SK-N-MC (cell line): ENCODE data around the gene ENTPD1.

Experiments used
- DNase-seq: peaks from one replicate; pipeline ENCODE4 v3.0.0-alpha.2; 2011; ENCODE audit warnings: low read depth, low spot score
- H3K27ac ChIP-seq: fragments of 200-600 bp; sonication (generic); 2 replicates; pipeline ENCODE4 v1.5.1; 2016; ENCODE audit warnings: mixed run types
- H3K36me3 ChIP-seq: fragments of 200-600 bp; sonication (generic); 2 replicates; pipeline ENCODE4 v1.6.1; 2017; ENCODE audit warnings: antibody characterized with exemption, low read length, mixed read lengths; ENCODE audit not compliant: insufficient read depth
- H3K4me3 ChIP-seq: fragments of 200-600 bp; sonication (generic); 2 replicates; pipeline ENCODE4 v1.5.1; 2016
- H3K9ac ChIP-seq: fragments of 200-600 bp; sonication (generic); 2 replicates; pipeline ENCODE4 v1.8.0; 2017; ENCODE audit warnings: mixed run types, mixed read lengths; ENCODE audit not compliant: insufficient read length
- H3K9me3 ChIP-seq: fragments of 200-600 bp; sonication (generic); 2 replicates; pipeline ENCODE4 v1.6.1; 2017; ENCODE audit warnings: low read depth, mild to moderate bottlenecking, antibody characterized with exemption, low read length, moderate library complexity, mixed read lengths
- EZH2 ChIP-seq: fragments of 200-600 bp; sonication (generic); IDR thresholded peaks from one replicate; pipeline ENCODE4 v1.6.1; 2017; ENCODE audit warnings: antibody characterized with exemption
- FOXP2 ChIP-seq: optimal IDR thresholded peaks from 2 replicates; pipeline ENCODE3; 2011; ENCODE audit warnings: mild to moderate bottlenecking, moderate library complexity; ENCODE audit not compliant: insufficient read depth; ENCODE audit errors: extremely low read length, control extremely low read depth
- POLR2AphosphoS5 ChIP-seq: IDR thresholded peaks from 2 replicates; pipeline ENCODE4 v1.6.1; 2012; ENCODE audit warnings: mild to moderate bottlenecking, low read depth, low read length, borderline replicate concordance

Gene ENTPD1

GRCh38 chr10:95809370-95810197 is 53.6 kb downstream of the ENTPD1 start:
- Histone ChIP-seq H3K9ac (no peak overlapping the region), H3K4me3 (no peak overlapping the region), H3K36me3 (no peaks in the 10 kb centered on the region), H3K9me3 (no peaks in the 10 kb centered on the region), H3K27ac (no peak overlapping the region)
- DNase-seq: no peak
- no peak for TF ChIP-seq EZH2

- H3K4me3 ChIP-seq: no peak overlapping the region
- H3K9ac ChIP-seq: no peak overlapping the region
- no peaks in the 10 kb centered on the region for H3K9me3 ChIP-seq
- TF ChIP-seq FOXP2: no peak
- no peak for TF ChIP-seq POLR2AphosphoS5
- no peak for TF ChIP-seq EZH2
- H3K36me3 ChIP-seq: no peaks in the 10 kb centered on the region
- no peak for DNase-seq
- no peak overlapping the region for H3K27ac ChIP-seq
Measured at GRCh38 chr10:95810198-95810976, 54.4 kb downstream of the ENTPD1 start.

DNA sequence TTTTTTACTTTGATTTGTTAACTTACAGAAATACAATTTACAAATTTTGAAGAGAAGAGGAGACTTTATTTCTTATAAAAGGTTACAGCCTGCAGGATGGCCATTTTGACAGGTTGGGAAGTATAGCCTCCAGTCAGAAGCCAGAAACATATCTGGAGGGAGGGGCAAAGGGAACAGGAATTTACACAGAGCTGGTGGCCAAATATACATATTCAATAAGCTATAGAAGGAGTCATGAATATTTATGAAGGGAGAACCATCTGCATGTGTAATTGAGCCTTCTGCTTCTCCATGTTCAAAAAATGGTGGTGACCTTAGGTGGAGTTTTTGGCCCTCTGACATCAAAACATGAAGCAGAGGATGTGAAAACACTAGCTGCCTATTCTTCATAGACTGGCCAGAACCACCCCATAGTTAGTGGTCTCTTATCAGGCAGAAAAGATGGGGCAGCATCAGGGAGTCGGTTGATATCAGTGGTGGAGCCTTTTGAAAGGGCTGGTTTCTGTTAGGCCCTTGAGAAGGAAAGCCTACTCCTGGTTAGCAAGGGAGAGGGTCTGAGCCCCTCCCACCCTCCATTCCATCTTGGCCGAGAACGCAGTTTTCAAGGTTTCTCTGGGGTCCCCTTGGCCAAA is 57.2 kb downstream of the ENTPD1 start:
- Histone ChIP-seq H3K9me3 (no peaks in the 10 kb centered on the region), H3K27ac (peak overlapping the region; percentile 74; the same call in 1 of the 2 replicates), H3K36me3 (no peaks in the 10 kb centered on the region), H3K9ac (no peak overlapping the region), H3K4me3 (no peak overlapping the region)
- DNase-seq: no peak
- no peak for TF ChIP-seq EZH2
- no peak for TF ChIP-seq POLR2AphosphoS5
- no peak for TF ChIP-seq FOXP2

GRCh38 chr10:95814011-95814727 is 58.2 kb downstream of the ENTPD1 start:
- TF ChIP-seq EZH2: no peak
- no peak for TF ChIP-seq FOXP2
- TF ChIP-seq POLR2AphosphoS5: no peak
- Histone ChIP-seq H3K27ac (peak overlapping the region; percentile 74; the same call in 1 of the 2 replicates), H3K36me3 (no peaks in the 10 kb centered on the region)

GRCh38 chr10:95815133-95815532 is 59.2 kb downstream of the ENTPD1 start:
- TF ChIP-seq EZH2 (no peak), POLR2AphosphoS5 (no peak), FOXP2 (no peak)
- H3K9me3 ChIP-seq: no peaks in the 10 kb centered on the region
- no peaks in the 10 kb centered on the region for H3K36me3 ChIP-seq
- H3K9ac ChIP-seq: no peak overlapping the region
- peak overlapping the region; percentile 68 for H3K27ac ChIP-seq
- DNase-seq: no peak
- no peak overlapping the region for H3K4me3 ChIP-seq

More at GRCh38 chr10:95814011-95814727, 58.2 kb downstream of the ENTPD1 start:
- peak; percentile 61 for DNase-seq
- Histone ChIP-seq H3K9me3 (no peaks in the 10 kb centered on the region), H3K9ac (no peak overlapping the region), H3K4me3 (no peak overlapping the region)

- no peak for DNase-seq
- TF ChIP-seq EZH2 (no peak), FOXP2 (no peak), POLR2AphosphoS5 (peak; percentile 41; the same call in 1 of the 2 replicates)
Measured at GRCh38 chr10:95815701-95816240, 59.8 kb downstream of the ENTPD1 start.

DNA sequence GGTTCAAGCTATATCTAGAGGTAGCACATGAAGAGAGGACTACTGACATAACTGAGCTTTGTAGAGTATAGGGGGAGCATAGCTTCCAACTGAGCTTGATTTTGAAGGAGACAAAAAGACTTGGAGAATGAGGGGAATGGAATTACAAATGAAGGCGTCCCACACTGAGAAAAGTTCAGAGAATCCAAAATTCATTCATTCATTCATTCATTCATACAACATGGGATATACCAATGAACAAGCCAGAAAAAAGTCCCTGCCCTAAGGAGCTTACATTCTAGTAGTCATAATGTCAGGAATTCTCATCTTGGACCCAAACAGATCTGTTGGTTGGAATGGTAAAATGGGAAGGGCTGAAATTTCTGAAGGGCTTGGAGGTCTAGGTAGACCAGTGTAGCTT is 62.0 kb downstream of the ENTPD1 start:
- DNase-seq: no peak
- TF ChIP-seq FOXP2: no peak
- TF ChIP-seq POLR2AphosphoS5: no peak
- no peak for TF ChIP-seq EZH2
- no peak overlapping the region for H3K9ac ChIP-seq

More at GRCh38 chr10:95815701-95816240, 59.8 kb downstream of the ENTPD1 start:
- Histone ChIP-seq H3K36me3 (no peaks in the 10 kb centered on the region), H3K27ac (peak overlapping the region; percentile 68), H3K4me3 (no peak overlapping the region), H3K9ac (no peak overlapping the region), H3K9me3 (no peaks in the 10 kb centered on the region)

More for the DNA sequence above, 62.0 kb downstream of the ENTPD1 start:
- Histone ChIP-seq H3K27ac (no peak overlapping the region), H3K4me3 (no peak overlapping the region), H3K36me3 (no peaks in the 10 kb centered on the region), H3K9me3 (no peaks in the 10 kb centered on the region)
